ENCODE measurements around the gene SCARB2.

- TF ChIP-seq CTCF (IDR thresholded peaks at IDR 0.05) (no peak), POLR2A (IDR thresholded peaks at IDR 0.05) (no peak)
These were observed 96.8 kb downstream of the SCARB2 start for GRCh38 chr4:76116821-76117220.
